Measurements from ENCODE around the gene TFB1M.

TFB1M gene

DNA sequence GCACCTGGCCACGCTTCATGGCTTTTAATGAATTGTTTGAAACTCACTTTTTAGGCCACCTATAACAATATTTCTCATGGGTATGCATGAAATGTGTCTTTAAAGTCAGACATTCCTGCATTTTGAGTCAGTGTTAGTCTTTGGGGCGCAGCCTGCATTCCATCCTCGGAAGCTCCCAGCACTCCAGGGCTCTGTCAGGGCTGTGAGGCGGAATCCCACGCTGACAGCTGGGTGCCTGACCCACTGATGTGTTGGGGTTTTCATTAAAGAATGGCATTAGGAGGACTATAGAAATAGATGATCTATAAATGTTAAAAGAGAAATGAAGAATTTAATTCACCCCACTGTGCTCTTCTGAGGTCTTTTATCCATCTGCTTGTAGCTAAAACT, 66.7 kb downstream of the TFB1M start:
- no peak overlapping the region for H3K4me3 ChIP-seq (ENCODE audit: low read length)
- peak; percentile 77 for DNase-seq (ENCODE audit: low read depth)
- no peak for TF ChIP-seq CTCF (conservative IDR thresholded peaks at IDR 0.05; ENCODE audit: low read length)

DNA sequence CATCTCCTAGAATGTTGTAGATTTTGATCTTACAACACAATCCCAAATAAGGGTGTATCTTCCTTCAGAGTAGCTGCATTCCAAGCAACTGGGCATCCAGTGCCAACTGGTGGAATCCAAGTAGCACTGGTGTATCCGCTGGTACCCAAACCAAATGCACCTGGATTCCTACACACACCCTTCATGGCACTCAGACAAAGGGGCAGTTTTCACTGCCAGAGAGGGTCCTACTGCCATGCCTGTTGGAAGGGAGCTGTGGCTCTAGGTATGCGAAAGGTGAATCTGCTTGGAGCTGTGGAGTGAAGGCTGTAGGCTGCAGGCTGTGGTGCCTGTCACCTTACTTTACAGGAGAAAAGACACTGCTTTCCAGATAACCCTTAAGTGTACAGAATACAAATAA, 67.5 kb downstream of the TFB1M start:
- DNase-seq (ENCODE audit: low read depth), result no peak
- H3K4me3 ChIP-seq (ENCODE audit: low read length), result no peak overlapping the region
- no peak for TF ChIP-seq CTCF (conservative IDR thresholded peaks at IDR 0.05; ENCODE audit: low read length)

- no peak for TF ChIP-seq CTCF (conservative IDR thresholded peaks at IDR 0.05; ENCODE audit: low read length)
- DNase-seq (ENCODE audit: low read depth), result peak; percentile 81
- H3K4me3 ChIP-seq (ENCODE audit: low read length), result no peak overlapping the region
Measured at GRCh38 chr6:155245831-155246230, 68.5 kb downstream of the TFB1M start.

- no peak overlapping the region for H3K4me3 ChIP-seq (ENCODE audit: low read length)
- no peak for DNase-seq (ENCODE audit: low read depth)
- no peak for TF ChIP-seq CTCF (conservative IDR thresholded peaks at IDR 0.05; ENCODE audit: low read length)
Measured at GRCh38 chr6:155245193-155245592, 69.1 kb downstream of the TFB1M start.

- DNase-seq (ENCODE audit: low read depth), result no peak
- TF ChIP-seq CTCF (conservative IDR thresholded peaks at IDR 0.05; ENCODE audit: low read length), result no peak
- H3K4me3 ChIP-seq (ENCODE audit: low read length), result no peak overlapping the region
Measured at GRCh38 chr6:155244434-155244833, 69.8 kb downstream of the TFB1M start.

DNA sequence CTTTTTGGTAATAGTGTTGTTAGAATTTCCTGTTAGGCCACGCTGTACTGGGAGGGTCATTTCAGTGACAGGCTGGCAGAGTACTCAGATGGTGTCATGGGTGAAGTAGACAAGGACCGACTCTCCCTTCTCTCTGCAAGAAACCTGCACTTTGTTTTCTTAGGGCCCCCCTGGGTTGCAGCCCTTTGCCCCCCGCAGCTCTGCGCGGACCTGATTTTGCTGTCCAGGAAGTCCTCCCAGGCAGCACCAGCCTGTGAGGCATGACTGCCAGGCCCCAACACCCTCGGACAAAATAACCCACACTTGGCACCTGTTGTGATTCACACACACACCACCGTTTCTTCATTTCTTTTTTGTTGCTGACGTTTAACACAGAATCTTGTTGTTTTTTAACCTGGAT, 72.3 kb downstream of the TFB1M start:
- no peak for TF ChIP-seq CTCF (conservative IDR thresholded peaks at IDR 0.05; ENCODE audit: low read length)
- H3K4me3 ChIP-seq (ENCODE audit: low read length), result no peak overlapping the region
- no peak for DNase-seq (ENCODE audit: low read depth)

GRCh38 chr6:155240905-155241600, 73.2 kb downstream of the TFB1M start:
- DNase-seq (ENCODE audit: low read depth), result no peak
- no peak overlapping the region for H3K4me3 ChIP-seq (ENCODE audit: low read length)
- no peak for TF ChIP-seq CTCF (conservative IDR thresholded peaks at IDR 0.05; ENCODE audit: low read length)
